ENCODE measurements around the gene PLEKHO1.
"Not testable (repeated sequence)": the region's sequence is repeated elsewhere in the genome, so short reads cannot be mapped to it uniquely, and the experiment has no call there.

The PLEKHO1 gene

GRCh38 chr1:150176593-150176992, 26.9 kb downstream of the PLEKHO1 start:
- DNase-seq, result no peak

GRCh38 chr1:150178548-150178947, 28.8 kb downstream of the PLEKHO1 start:
- no peak for DNase-seq

GRCh38 chr1:150179867-150180266, 30.2 kb downstream of the PLEKHO1 start:
- no peak for DNase-seq

- no peak for DNase-seq
Observed at GRCh38 chr1:150180474-150180873, 30.8 kb downstream of the PLEKHO1 start.

- no peak for DNase-seq
Observed at GRCh38 chr1:150182247-150182646, 32.5 kb downstream of the PLEKHO1 start.

- no peak for DNase-seq
Observed at GRCh38 chr1:150183061-150183460, 33.3 kb downstream of the PLEKHO1 start.

GRCh38 chr1:150185481-150185880, 35.8 kb downstream of the PLEKHO1 start:
- DNase-seq, result no peak

GRCh38 chr1:150186438-150186788, 36.7 kb downstream of the PLEKHO1 start:
- DNase-seq, result not testable (repeated sequence)

GRCh38 chr1:150186789-150187559, 37.3 kb downstream of the PLEKHO1 start:
- no peak for DNase-seq

- DNase-seq, result peak; percentile 31
Observed at GRCh38 chr1:150187560-150187931, 37.8 kb downstream of the PLEKHO1 start.

- DNase-seq, result no peak
Observed at GRCh38 chr1:150192012-150192411, 42.3 kb downstream of the PLEKHO1 start.

GRCh38 chr1:150194381-150195031, 44.8 kb downstream of the PLEKHO1 start:
- no peak for DNase-seq

GRCh38 chr1:150196417-150196816, 46.7 kb downstream of the PLEKHO1 start:
- DNase-seq, result no peak

- DNase-seq, result no peak
Observed at GRCh38 chr1:150207281-150207971, 57.7 kb downstream of the PLEKHO1 start.

- DNase-seq, result not testable (repeated sequence)
Observed at GRCh38 chr1:150208460-150208859, 58.7 kb downstream of the PLEKHO1 start.
